Jurkat, Clone E6-1 (cell line): ENCODE results near the gene ARHGAP11B.
"Not testable (repeated sequence)": the region's sequence is repeated elsewhere in the genome, so short reads cannot be mapped to it uniquely, and the experiment has no call there.

Source experiments
- DNase-seq: peaks from one replicate; pipeline ENCODE4 v3.0.0-alpha.2; 2011; ENCODE audit warnings: low read depth, low spot score
- H3K4me3 ChIP-seq: 2 replicates; pipeline ENCODE4 v1.5.1; 2011; ENCODE audit warnings: mild to moderate bottlenecking, low read length, control low read depth, moderate library complexity

The ARHGAP11B gene

DNA sequence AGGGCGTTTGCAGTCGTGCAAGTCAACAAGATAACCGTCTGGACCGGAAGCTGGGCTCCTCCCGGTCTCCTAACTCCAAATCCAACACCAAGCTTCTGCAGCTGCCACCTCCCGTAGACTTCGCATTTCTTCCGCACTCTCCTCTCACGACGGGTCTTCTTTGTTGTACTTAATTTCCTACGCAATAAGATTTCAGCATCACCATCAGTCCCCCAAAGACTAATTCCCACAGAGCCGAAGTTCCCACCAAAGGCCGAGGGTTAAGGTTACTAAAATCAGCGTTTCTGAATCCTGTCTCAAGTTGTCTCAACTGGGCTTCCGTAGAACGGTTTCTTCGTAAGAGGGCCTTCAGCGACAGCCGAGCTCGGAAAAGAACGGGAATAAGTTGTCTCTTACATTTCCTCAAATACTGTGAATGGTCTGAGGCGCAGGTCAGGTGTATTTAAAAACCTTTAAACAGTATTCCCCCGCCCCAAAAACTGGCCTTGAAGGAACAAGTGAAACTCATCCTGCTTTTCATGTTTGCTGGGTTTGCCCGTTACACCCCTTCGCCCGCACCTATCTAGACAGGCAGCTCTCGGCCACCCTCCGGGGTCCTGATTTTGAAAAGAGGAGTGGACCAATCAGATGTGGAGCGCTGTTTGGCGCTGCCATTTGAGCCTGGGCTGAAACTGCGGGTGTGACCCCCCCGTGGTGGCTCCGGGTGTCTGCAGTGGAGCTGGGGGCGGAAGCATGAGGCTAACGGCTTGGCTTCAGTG lies at the start of gene ARHGAP11B:
Gene ARHGAP11B, plus strand, starts transcription at position 693 of the 758 bp plus-strand sequence.
- peak within 1 kb of the TSS; percentile 77 for H3K4me3 ChIP-seq
- DNase-seq = peak; percentile 100

DNA sequence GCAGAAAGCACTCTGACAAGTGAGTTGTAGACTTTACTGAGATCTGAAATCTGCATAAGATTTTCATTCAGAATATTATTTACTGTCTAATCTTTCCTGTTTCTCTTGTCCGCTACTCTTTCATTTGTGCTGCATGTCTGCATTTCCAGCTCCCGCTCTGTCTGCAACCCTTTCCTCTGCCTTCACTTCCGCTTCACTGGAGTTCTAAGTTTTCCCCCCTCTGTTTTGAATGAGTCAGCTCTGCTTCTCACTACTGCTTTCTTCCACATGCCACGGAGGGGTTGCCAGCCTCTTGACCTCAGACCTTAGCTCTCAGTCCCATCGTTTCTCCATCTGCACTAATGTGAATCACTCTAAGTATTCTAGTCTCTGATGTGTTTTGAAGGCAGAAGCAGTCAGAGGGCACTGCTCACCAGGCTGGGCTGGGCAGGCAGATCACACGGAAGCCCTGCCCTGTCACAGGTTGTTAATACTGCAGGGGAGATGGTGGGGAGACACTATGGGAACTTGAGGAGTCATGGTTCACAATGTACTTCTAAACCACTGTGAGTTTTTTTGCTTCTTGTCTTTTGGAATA lies 46.4 kb upstream of the ARHGAP11B start:
- not testable (repeated sequence) for H3K4me3 ChIP-seq, DNase-seq

DNA sequence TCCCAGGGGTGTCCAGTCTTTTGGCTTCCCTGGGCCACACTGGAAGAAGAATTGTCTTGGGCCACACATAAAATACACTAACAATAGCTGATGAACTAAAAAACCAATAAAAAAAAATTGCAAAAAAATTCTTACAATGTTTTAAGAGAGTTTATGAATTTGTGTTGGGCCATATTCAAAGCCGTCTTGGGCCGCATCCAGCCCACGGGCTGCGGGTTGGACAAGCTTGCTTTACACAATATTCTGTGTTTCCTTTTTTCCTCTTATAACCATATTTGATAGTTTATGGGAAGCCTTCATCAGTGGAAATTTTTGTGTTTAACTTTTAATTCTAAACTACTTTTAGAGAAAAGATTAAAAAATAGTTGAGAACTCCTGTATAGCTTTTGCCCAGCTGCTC lies 45.2 kb upstream of the ARHGAP11B start:
- DNase-seq, H3K4me3 ChIP-seq: not testable (repeated sequence)

DNA sequence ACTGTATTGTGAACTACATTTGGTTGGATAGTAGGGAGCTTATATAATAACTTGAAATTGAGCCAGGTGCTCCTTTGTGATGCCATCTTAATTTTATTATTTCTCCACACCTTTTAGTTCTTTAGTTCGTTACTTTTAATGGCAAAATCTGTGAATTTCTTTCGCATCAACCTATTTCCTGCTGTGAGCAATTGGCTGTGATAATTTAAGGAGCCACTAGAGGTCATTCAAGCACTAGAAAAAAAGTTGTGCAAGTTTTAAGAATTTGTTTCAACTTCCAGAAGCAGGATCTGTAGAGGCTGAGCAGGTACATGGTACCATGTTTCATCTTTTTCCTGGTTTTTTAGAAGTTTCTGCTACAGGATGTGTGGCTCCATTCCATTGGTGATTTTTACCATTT lies 27.0 kb upstream of the ARHGAP11B start:
- not testable (repeated sequence) for DNase-seq, H3K4me3 ChIP-seq

GRCh38 chr15:30603796-30604195 lies 22.1 kb upstream of the ARHGAP11B start, which contains the start of gene GOLGA8H:
GOLGA8H (plus strand) TSS chr15:30604028; CDS start chr15:30604126, 98 bp downstream.
- not testable (repeated sequence) for H3K4me3 ChIP-seq, DNase-seq

DNA sequence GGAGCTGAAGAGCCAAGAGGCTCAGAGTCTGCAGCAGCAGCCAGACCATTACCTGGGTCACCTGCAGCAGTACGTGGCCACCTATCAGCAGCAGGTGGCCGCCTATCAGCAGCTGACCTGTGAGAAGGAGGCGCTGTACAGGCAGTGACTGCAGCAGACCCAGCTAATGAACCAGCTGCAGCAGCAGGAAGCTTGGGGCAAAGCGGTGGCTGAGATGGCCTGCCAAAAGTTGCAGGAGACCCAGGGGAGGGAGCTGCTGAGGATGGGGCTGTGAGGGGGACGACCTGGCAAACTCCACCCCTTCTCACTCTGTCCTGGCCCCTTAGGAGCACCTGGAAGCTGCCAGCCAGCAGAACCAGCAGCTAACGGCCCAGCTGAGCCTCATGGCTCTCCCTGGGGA lies 13.7 kb upstream of the ARHGAP11B start:
- DNase-seq, H3K4me3 ChIP-seq: not testable (repeated sequence)

- H3K4me3 ChIP-seq, DNase-seq: not testable (repeated sequence)
Observed at GRCh38 chr15:30621342-30621741, 4.6 kb upstream of the ARHGAP11B start.

- H3K4me3 ChIP-seq = peak overlapping the region; percentile 77
- DNase-seq = not testable (repeated sequence)
Observed at GRCh38 chr15:30626194-30626565, 252 bp downstream of the ARHGAP11B start.

DNA sequence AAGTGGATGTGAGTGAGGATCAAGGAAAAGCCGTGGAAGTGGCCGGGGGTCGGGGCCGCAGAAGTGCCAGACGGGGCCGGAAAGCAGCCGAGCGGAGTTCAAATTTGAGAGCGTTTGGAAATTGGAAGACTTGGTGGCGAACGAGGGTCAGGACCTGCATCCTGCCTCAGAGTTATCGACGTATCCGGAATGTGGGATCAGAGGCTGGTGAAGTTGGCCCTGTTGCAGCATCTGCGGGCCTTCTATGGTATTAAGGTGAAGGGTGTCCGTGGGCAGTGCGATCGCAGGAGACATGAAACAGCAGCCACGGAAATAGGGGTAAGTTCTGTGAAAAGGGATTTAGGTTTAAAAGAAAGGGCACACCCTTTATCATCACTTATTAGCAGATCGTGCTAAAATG lies 704 bp downstream of the ARHGAP11B start:
- peak overlapping the region; percentile 77 for H3K4me3 ChIP-seq
- DNase-seq = not testable (repeated sequence)

DNA sequence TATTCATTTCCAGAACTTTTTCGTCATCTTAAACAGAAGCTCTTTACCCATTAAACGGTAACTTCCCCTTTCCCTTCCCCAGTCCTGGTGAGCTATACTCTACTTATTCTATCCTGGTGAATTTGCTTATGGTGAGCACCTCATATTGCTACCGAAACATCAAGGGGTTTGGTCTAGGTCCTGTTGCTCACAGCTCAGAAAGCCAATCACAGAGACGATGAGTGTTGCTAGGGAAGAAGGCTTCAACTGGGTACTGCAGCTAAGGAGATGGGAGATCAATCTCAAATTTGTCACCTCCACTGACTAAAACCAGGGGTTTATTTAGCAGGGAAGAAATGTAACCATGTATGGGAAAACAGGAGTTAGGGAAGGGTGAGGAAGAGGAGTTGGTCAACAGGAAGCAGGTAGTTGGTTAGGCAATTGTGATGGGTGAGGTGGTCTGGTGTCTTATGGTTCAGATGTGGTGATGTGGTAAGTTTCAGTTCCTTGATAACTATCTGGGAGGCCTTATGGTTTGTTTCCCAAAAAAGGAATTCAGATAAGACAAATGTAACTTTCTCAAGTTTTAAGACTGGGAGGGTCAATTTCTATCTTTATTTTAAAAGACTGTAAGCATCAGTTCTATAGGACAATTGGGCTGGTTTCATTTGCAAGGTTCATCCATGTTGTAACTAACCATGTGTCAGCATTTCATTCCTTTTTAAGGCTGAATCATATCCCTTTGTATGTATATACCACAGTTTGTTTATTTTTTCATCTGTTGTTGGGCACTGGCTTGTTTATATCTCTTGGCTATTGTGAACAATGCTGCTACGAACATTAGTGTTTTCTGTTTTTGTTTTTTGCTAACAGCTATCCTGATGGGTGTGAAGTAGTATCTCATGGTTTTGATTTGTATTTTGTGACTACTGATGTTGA lies 24.3 kb downstream of the ARHGAP11B start:
- no peak overlapping the region for H3K4me3 ChIP-seq
- peak; percentile 6 for DNase-seq

GRCh38 chr15:30661154-30661553 lies 35.2 kb downstream of the ARHGAP11B start:
- H3K4me3 ChIP-seq = not testable (repeated sequence)
- peak; percentile 5 for DNase-seq

DNA sequence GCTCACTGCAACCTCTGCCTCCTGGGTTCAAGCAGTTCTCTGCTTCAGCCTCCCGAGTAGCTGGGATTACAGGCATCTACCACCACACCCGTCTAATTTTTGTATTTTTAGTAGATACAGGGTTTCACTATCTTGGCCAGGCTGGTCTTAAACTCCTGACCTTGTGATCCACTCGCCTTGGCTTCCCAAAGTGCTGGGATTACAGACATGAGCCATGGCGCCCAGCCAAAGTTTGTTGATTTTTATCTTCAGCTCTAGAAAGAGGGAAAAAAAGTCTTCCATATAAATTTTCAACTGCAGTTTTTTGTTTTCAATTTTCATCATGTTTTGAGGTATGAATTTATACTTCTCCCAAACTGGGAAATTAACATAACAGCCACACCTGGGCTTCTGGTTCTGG lies 43.7 kb downstream of the ARHGAP11B start:
- not testable (repeated sequence) for H3K4me3 ChIP-seq, DNase-seq

DNA sequence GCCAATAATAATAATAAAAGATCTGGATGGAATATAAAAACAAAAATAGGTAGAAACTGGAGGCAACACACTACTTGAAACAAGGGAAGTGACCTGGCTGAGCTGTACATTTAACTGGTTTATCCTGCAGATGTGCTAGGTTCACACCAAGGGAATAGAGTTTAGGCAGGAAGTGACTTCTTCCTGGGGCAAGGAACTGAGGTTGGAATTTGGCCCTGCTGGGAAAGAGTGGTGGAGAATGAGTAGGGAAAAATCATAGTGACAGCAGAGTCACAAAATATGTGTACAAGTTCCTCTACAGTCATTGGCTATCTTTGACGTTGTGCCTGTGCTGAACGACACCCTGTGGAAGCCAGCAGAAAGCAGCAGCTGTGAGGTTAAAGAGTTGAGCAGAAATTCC lies 44.1 kb downstream of the ARHGAP11B start:
- DNase-seq = no peak
- no peak overlapping the region for H3K4me3 ChIP-seq

- no peak overlapping the region for H3K4me3 ChIP-seq
- no peak for DNase-seq
Observed at GRCh38 chr15:30671309-30671708, 45.4 kb downstream of the ARHGAP11B start.

DNA sequence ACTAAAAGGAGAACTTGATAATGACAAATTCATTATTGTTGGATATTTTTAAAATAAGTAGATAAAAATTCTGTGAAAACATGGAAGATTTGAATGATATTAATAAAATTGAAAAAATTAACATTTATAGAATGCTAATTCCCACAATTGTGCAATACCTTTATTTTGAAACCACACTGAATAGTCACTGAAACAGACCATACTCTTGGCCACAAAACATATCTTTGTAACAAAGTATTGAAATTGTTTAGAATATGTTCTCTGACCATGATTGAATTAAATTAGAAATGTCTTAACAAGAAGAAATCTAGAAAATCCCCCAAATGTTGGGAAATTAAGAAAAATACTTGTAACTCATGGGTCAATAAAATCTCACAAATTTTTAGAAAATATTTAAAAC lies 49.2 kb downstream of the ARHGAP11B start:
- DNase-seq = no peak
- H3K4me3 ChIP-seq = no peak overlapping the region

- H3K4me3 ChIP-seq, DNase-seq: not testable (repeated sequence)
Observed at GRCh38 chr15:30675891-30676290, 50.0 kb downstream of the ARHGAP11B start.

GRCh38 chr15:30680997-30681396 lies 55.1 kb downstream of the ARHGAP11B start:
- not testable (repeated sequence) for H3K4me3 ChIP-seq, DNase-seq

GRCh38 chr15:30685709-30686285 lies 59.9 kb downstream of the ARHGAP11B start:
- peak; percentile 19 for DNase-seq
- not testable (repeated sequence) for H3K4me3 ChIP-seq

- not testable (repeated sequence) for H3K4me3 ChIP-seq, DNase-seq
Observed at GRCh38 chr15:30686651-30687050, 60.7 kb downstream of the ARHGAP11B start.
